GM18867 (cell line): ENCODE data around the gene OR4A47.
"Not testable (repeated sequence)": the region's sequence is repeated elsewhere in the genome, so short reads cannot be mapped to it uniquely, and the experiment has no call there.

Experiments
- ATAC-seq: cut with Tn5 transposase; IDR thresholded peaks from one replicate; pipeline ENCODE4 v1.9.1; 2021; ENCODE audit warnings: mild to moderate bottlenecking, moderate library complexity; ENCODE audit not compliant: unreplicated experiment

Gene OR4A47

GRCh38 chr11:48488493-48488892 lies at the start of gene OR4A47:
TSS of gene OR4A47 (plus strand) at chr11:48488793. CDS start at chr11:48488793, 0 bp downstream.
- not testable (repeated sequence) for ATAC-seq

GRCh38 chr11:48455909-48456308 lies 32.7 kb upstream of the OR4A47 start:
- ATAC-seq, result not testable (repeated sequence)

- ATAC-seq, result not testable (repeated sequence)
Observed at GRCh38 chr11:48473966-48474365, 14.6 kb upstream of the OR4A47 start.

- ATAC-seq, result not testable (repeated sequence)
Observed at GRCh38 chr11:48474703-48475102, 13.9 kb upstream of the OR4A47 start.

- ATAC-seq, result not testable (repeated sequence)
Observed at GRCh38 chr11:48506169-48506568, 17.6 kb downstream of the OR4A47 start.

GRCh38 chr11:48538991-48539390 lies 50.4 kb downstream of the OR4A47 start:
- ATAC-seq, result no peak
